Activated naive CD4-positive, alpha-beta T cell treated with anti-CD3 and anti-CD28 coated beads, Interleukin-2, amount 50 U/mL, for 72 hours (primary cell): ENCODE measurements around the gene MAGOH. TPM values are rescaled to one million over a fixed set of nuclear protein-coding genes. Genes with fewer than 3 reads are reported as not detected.

Source experiments
- ATAC-seq, 2 donors: fragments of 150-1000 bp; cut with Tn5 transposase; 2 replicates each; pipeline ENCODE4 v1.10.0; 2021; ENCODE audit warnings: mild to moderate bottlenecking in 2 of 2, moderate library complexity in 2 of 2
- DNase-seq, 2 donors: peaks; one replicate each; pipeline ENCODE4 v3.0.0; 2021 to 2022; ENCODE audit warnings: low spot score in 2 of 2
- H3K27ac Mint-ChIP-seq, 2 donors: one replicate each; pipeline ENCODE4 v1.8.0; 2022; ENCODE audit warnings: mild to moderate bottlenecking in 2 of 2, mixed read lengths in 2 of 2
- H3K36me3 Mint-ChIP-seq, 2 donors: one replicate each; pipeline ENCODE4 v1.8.0; 2022; ENCODE audit warnings: mixed read lengths in 2 of 2
- H3K9me3 Mint-ChIP-seq, 2 donors: one replicate each; pipeline ENCODE4 v1.8.0; 2022; ENCODE audit warnings: mixed read lengths in 2 of 2
- total RNA-seq, 2 donors: library from RNA; stranded (reverse); gene quantifications; one replicate each; pipeline ENCODE4 v1.2.3, GENCODE V29; 2022

The MAGOH gene
- total RNA-seq, 2 donors from 2014 or later, result 71.7 to 92.1 TPM

DNA sequence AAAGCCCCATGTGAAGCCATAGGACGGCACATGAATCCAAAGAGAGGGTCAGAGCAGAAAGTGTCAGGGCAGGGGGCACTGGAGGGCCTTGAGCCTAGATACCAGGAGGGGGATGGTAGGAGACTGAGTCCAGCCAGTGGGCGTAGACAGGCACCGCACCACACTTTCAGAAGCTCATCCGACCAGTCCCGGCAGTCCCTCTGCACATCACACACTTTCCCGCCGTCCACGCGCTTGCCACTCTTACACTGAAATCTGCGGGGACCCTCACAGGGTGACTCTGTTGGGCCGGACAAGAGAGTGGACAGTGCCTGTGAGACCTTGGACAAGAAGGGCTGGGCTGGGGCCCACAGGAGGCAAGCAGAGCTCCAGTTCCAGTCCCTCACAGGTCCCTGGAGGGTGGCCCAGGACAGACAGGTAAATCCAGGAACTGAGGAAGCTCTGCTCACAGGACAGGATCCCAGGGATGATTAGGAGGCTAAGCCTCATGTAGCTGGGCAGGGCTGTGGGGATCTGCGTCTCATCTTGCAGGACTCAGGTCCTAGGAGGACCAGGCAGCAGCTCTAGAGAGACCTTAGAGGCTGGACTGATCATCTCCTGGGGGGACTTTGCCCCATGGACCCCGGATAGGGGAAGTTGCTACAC lies 36.3 kb upstream of the MAGOH start:
- Mint-ChIP-seq H3K9me3 (no peaks in the 10 kb centered on the region), H3K36me3 (peaks cover 12 to 19% of the 10 kb centered on the region in 2 donors), H3K27ac (peak overlapping the region in 1 of 2 donors; percentile 87)
- no peak for DNase-seq
- no peak for ATAC-seq

DNA sequence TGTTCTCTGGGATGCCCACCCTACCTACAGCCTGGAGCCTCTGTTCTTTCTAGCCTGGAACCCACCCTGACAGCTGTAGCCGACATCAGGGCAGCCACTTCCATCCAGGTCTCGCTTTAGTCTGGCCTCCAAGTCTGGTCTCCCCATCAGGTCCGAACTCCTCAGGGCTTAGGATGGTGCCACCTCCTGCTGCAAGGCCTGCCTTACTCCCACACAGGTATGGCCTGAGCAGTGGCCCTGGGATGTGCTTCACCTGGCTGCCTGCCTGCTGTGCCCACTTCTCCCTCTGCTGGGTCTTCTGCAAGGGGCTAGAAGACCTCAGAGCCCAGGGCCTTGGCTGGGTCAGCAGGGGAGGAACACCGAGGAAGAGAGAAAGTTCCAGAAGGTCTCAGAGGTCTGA lies 35.7 kb upstream of the MAGOH start:
- H3K36me3 Mint-ChIP-seq, result peaks cover 12 to 19% of the 10 kb centered on the region in 2 donors
- ATAC-seq (no peak), DNase-seq (no peak)
- no peaks in the 10 kb centered on the region for H3K9me3 Mint-ChIP-seq
- peak overlapping the region in 1 of 2 donors; percentile 87 for H3K27ac Mint-ChIP-seq

DNA sequence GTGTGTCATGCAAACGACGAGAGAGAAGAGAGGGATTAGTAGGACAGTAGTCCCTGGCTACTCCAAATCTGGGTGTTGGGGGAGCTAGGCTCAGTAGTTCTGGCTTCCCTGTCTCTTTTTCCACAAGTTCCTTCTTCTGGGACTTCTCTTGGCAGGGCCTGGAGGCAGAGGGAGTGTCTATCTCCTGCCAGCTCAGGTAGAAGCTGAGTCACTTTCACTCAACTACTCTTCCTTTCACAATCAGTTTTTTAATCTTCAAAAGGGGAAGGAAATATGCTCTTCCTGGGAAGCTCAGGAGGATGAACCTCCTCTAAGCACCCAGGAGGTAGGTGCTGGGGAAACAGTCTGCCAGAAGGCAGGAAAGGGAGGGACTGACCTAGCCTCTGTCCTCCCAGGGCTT lies 35.2 kb upstream of the MAGOH start:
- DNase-seq (no peak), ATAC-seq (no peak)
- Mint-ChIP-seq H3K36me3 (peaks cover 12 to 19% of the 10 kb centered on the region in 2 donors), H3K27ac (peak overlapping the region in 1 of 2 donors; percentile 87), H3K9me3 (no peaks in the 10 kb centered on the region)

DNA sequence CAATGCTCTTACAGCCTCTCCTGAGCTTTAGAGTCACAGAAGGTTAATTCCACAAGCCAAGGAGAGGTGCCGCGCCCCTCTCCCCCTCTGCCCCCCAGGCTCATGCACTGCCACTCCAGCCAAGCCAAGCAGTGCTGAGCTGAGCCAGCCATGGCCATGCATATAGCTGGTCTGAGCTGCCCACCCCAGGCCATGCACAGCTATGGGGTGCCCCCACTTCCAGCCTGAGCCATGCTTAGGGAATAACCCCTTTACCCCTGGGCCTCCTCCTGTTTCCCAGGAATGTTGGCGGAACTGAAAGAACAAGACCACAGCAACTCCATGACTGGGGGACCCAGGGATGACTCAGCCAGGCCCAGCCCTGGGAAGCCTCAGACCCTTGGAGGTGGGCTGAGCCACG lies 34.0 kb upstream of the MAGOH start:
- Mint-ChIP-seq H3K27ac (no peak overlapping the region), H3K36me3 (peaks cover 0 to 9% of the 10 kb centered on the region in 2 donors), H3K9me3 (no peaks in the 10 kb centered on the region)
- DNase-seq, result no peak
- no peak for ATAC-seq

DNA sequence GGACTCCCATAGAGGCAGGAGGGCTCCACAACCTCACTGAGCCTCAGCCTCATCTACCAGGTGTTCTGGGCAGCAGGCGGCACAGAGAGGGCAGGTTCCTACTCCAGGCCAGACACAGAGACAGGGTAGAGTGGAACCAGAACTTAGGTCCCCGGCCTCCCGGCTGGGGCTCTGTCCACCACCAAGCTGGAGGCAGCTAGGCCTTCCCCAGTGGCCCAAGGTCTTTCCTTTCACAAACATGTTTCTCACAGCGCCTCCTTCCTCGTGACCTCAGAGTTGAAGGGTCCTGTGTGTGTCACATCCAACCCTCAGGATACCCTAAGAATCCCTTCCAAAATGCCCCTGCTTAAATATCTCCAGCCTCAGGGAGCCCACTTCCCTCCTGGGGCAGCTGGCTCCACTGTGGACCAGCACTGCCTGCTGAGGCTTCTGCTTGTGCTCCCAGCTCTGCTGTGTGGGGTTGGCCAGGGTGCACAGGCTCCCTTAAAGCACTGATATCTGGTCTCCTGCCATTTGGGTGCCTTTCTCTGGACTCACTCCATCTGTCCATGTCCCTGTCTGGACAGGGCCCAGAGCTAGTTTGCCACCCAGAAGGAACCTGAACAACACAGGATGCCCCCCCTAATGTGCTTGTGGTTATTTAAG lies 33.2 kb upstream of the MAGOH start:
- peak overlapping the region in 1 of 2 donors; percentile 89 for H3K27ac Mint-ChIP-seq
- no peaks in the 10 kb centered on the region for H3K9me3 Mint-ChIP-seq
- peaks cover under 1 to 9% of the 10 kb centered on the region in 2 donors for H3K36me3 Mint-ChIP-seq
- DNase-seq (peak in 1 of 2 donors; percentile 48), ATAC-seq (no peak)

DNA sequence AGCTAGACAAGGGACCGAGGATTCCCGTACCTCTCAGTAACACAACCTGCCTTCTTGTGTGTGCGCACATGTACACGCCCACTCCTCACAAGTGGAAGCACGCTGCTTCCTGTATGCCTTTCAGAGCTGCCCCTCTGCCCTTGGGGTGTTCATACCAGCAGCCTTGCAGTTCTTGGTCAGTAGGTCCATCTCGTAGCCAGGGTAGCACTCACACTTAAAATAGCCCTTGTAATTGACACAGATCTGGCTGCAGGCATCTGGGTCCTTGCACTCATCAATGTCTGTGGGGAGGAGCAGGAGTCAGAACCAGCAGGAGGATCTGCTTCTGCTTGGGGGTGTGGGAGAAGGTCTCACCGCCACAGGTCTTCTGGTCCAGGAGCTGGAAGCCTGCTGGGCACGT lies 32.6 kb upstream of the MAGOH start:
- ATAC-seq (no peak), DNase-seq (peak in 1 of 2 donors; percentile 25)
- H3K36me3 Mint-ChIP-seq, result peaks cover 8 to 15% of the 10 kb centered on the region in 2 donors

DNA sequence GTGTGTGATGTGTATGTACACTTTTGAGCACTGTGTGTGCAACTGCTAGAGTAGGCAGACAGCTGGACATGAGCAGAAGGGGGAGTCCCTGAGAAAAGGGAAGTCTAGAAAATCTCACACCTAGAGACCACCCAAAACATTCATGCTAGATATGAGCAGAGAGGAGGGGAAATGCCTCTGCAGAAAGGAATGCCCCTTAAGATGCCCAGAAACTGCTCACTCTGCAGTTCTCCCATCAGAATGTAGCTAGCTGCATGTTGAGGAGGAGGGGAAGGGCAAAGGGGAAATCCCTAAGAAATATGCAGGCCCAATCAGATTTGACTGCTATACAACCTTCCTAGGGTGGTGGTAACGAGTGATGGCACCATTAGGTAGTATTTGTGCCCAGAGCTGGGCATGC lies 31.8 kb upstream of the MAGOH start:
- no peak overlapping the region for H3K27ac Mint-ChIP-seq
- ATAC-seq (peak in 1 of 2 donors; percentile 24), DNase-seq (peak in 1 of 2 donors; percentile 4)
- H3K36me3 Mint-ChIP-seq, result peaks cover 15 to 20% of the 10 kb centered on the region in 2 donors
- H3K9me3 Mint-ChIP-seq, result no peaks in the 10 kb centered on the region

More for the DNA sequence above, 32.6 kb upstream of the MAGOH start:
- H3K9me3 Mint-ChIP-seq, result no peaks in the 10 kb centered on the region
- H3K27ac Mint-ChIP-seq, result peak overlapping the region in 1 of 2 donors; percentile 65

DNA sequence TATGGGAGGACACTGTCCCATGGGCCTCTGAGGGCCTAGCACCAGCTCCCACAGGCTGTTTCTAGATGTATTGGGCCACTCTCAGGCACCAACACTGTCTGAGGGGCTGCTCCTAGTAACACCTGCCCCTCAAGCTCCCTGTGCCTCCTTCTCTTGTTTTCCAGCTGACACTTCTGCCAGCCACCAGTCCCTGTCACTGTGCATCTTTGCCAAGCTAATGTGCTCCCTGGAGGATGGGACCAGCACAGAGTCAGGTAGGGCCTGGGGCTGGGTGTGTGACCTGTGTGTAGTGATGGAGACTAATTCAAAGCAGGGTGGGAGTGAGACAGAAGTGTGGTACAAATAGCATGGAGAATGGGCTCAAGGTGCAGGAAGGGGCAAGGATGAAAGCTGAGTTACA lies 29.4 kb upstream of the MAGOH start:
- ATAC-seq, result no peak
- peaks cover 13 to 27% of the 10 kb centered on the region in 2 donors for H3K36me3 Mint-ChIP-seq

DNA sequence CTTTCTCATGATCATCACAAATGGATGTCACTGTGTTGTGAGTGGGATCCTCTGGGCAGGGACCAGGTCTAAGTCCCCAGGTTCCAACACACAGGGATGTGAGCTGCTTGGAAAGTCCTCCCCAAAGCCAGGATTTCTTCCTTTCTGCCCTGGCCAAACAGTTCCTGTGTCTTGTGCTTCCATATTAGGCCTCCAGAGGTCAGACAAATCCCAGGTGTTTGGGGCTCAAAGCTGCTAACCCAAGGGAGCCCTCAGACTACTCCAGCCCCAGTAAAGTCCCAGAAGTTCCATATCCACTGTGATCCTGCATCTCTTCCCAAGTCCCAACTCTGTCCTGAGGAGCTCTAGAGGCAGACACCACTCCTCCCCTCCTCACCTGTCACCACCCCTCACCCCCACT lies 27.7 kb upstream of the MAGOH start:
- H3K27ac Mint-ChIP-seq, result no peak overlapping the region
- ATAC-seq, result no peak
- no peak for DNase-seq
- H3K9me3 Mint-ChIP-seq, result no peaks in the 10 kb centered on the region
- peaks cover 13 to 27% of the 10 kb centered on the region in 2 donors for H3K36me3 Mint-ChIP-seq

More for the DNA sequence above, 29.4 kb upstream of the MAGOH start:
- Mint-ChIP-seq H3K27ac (no peak overlapping the region), H3K9me3 (no peaks in the 10 kb centered on the region)
- DNase-seq, result peak in 1 of 2 donors; percentile 34

DNA sequence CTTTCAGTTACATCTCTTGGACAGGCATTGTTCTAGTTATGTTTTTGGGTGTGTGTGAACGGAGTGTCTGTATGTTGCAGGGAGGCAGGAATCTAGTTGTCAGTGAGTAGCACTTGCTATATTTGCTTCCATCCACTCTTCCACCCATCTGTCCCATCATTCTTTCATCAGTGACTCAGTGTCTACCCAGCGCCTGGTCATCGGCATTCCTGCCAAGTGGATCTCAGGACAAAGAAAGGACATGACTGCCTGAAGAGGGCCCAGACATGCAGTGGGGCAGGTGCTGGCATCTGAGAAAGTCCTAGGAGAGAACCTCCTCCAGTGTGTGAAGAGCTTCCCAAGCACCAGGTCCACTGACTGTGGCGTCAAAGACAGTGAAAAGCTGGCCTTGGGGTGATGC lies 27.3 kb upstream of the MAGOH start:
- no peaks in the 10 kb centered on the region for H3K9me3 Mint-ChIP-seq
- peaks cover 13 to 30% of the 10 kb centered on the region in 2 donors for H3K36me3 Mint-ChIP-seq

DNA sequence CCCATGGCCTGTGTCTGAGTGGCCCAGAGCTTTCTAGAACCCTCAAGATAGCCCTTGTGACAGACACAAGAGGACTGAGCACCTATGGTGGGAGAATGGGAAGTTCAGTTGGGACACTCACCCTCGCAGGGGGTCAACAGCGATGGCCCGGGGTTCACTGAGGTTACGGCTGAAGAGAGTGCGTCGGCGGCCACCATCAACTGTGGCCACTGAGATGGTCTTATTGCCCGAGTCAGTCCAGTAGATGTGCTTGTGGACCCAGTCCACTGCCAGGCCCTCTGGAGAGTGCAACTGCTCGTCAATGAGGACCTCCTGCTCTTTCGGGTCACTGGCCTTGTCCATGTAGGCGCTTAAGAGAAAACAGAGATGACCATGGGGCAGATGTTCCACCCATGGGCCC lies 25.7 kb upstream of the MAGOH start:
- Mint-ChIP-seq H3K36me3 (peaks cover 13 to 35% of the 10 kb centered on the region in 2 donors), H3K9me3 (no peaks in the 10 kb centered on the region), H3K27ac (no peak overlapping the region)
- DNase-seq (no peak), ATAC-seq (no peak)

More for the DNA sequence above, 27.3 kb upstream of the MAGOH start:
- no peak overlapping the region for H3K27ac Mint-ChIP-seq
- ATAC-seq (no peak), DNase-seq (peak in 1 of 2 donors; percentile 23)

DNA sequence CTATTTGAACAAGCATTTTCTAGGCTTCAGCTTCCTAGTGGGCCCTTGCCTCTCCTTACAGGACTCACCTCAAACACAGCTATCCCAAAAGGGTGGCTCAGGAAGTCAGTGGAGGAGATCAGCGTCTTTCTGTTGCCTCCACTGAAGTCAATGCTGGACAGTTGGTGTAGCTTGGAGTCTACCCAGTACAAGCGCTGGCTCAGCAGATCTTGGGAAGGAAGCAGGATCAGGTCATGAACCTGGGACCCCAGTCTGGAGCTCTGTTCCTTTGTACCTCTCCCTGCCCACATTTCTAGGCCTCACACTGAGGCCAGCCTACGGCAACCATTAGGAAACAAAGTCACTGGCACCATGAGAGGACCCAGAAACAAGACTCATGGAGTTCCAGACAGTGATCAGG lies 23.7 kb upstream of the MAGOH start:
- no peak for DNase-seq

DNA sequence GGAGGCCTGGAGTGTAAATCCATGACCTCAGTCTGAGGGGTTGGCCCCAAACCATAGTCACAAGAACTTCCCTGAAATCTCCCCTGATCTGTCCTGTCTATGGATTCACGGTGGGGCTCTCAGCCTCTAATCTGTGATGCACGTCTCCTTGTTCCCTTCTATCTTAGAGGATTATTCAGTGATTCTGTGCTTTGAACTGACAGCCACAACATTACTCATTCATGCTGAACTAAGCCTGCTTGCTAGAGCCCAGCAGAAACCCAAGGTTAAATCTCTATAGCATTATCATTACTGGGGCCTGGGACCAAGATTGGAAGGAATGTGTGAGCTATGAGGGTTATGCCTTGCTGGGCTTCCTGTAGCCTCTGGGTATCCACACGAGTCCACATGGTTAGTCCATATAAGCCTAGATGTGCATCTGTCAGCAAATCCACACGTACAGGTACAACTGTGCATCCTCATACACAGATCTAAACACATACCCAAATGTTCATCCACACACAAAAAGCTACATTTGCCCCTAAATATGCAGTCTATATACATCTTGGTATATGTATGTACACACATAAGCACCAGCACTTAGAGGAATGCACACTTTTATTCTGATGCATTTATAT lies 22.4 kb upstream of the MAGOH start:
- Mint-ChIP-seq H3K9me3 (no peaks in the 10 kb centered on the region), H3K27ac (peak overlapping the region in 1 of 2 donors; percentile 7), H3K36me3 (peaks cover 13 to 38% of the 10 kb centered on the region in 2 donors)
- DNase-seq (no peak), ATAC-seq (no peak)

More for the DNA sequence above, 23.7 kb upstream of the MAGOH start:
- Mint-ChIP-seq H3K9me3 (no peaks in the 10 kb centered on the region), H3K27ac (no peak overlapping the region), H3K36me3 (peaks cover 18 to 46% of the 10 kb centered on the region in 2 donors)
- no peak for ATAC-seq

DNA sequence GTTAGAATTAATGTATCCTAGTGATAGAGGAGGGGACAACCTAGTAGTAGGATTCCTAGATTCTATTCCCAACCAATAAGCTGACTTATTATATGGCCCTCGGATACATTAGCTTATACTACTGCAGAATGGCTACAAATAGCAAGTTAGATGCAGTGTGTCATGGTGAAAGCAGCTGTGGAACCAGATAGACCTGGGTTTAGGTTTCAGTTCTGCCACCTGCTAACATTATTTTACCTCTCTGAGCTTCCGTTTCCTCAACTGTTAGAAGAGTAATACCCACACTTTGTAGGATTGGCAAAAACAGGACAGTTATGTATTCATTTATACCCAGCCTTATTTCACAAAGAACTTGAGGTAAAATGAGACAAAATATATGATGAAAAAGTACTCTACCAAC lies 21.6 kb upstream of the MAGOH start:
- DNase-seq (no peak), ATAC-seq (no peak)
- Mint-ChIP-seq H3K9me3 (no peaks in the 10 kb centered on the region), H3K36me3 (peaks cover 6 to 30% of the 10 kb centered on the region in 2 donors), H3K27ac (no peak overlapping the region)

DNA sequence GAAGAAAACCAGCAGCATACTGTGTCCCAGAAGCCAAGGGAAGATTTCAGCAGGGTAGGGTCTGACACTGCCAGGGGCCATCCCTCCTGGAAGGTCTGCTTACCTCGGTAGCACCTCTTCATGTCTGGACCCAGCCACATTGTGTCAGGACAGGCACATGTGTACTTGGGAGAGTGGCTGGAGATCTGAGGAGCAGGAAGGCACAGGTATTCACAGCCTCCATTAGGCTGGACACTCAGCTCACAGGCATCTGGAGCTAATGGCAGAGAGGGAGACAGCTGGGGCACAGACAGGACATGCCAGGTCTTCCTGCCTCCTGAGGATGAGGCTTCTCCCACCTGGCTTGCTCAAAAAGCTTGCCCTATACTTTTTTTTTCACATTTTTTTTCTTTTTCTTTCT lies 19.9 kb upstream of the MAGOH start:
- Mint-ChIP-seq H3K36me3 (peaks cover 6 to 20% of the 10 kb centered on the region in 2 donors), H3K27ac (peak overlapping the region in 1 of 2 donors; percentile 24), H3K9me3 (no peaks in the 10 kb centered on the region)
- ATAC-seq (no peak), DNase-seq (no peak)

DNA sequence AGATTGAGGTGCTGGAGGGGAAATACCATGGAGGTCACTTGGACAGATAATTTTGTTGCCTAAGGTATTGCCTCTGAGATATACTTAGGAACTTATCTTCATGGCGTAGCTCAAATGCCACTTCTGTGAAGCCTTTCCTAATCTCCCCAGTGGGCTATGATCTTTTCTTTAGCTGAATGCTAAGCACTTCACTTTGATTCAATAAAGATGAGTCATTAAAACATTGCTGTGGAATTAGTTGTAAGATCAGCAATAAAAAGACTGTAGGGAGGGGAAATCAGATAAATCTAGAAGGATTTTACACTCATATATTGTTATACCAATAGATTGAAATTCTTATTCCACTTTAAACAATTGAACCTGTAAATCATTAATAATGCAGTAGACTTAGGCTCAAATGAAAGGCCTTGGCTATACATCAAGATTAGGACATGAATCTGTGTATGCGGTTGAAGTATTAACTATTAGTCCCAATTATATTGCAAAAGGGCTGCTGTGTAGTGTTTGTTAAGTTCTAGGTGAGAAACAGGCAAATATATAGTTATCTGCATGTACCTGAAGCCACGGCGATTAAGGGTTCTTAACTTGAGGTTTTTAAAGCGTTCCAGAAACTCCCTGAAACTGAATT lies 19.2 kb upstream of the MAGOH start:
- no peak for DNase-seq
- no peaks in the 10 kb centered on the region for H3K9me3 Mint-ChIP-seq
- peaks cover 6 to 20% of the 10 kb centered on the region in 2 donors for H3K36me3 Mint-ChIP-seq
- ATAC-seq, result no peak
- no peak overlapping the region for H3K27ac Mint-ChIP-seq
